ENCODE data around the gene PBX3.
"Not testable (repeated sequence)": the region's sequence is repeated elsewhere in the genome, so short reads cannot be mapped to it uniquely, and the experiment has no call there.

Gene PBX3

GRCh38 chr9:125778538-125779219 is 31.5 kb downstream of the PBX3 start:
- DNase-seq, result not testable (repeated sequence)

DNA sequence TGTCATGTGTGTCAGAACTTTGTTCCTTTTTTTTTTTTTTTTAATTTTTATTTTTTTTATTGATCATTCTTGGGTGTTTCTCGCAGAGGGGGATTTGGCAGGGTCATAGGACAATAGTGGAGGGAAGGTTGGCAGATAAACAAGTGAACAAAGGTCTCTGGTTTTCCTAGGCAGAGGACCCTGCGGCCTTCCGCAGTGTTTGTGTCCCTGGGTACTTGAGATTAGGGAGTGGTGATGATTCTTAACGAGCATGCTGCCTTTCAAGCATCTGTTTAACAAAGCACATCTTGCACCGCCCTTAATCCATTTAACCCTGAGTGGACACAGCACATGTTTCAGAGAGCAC is 32.0 kb downstream of the PBX3 start:
- not testable (repeated sequence) for DNase-seq

DNA sequence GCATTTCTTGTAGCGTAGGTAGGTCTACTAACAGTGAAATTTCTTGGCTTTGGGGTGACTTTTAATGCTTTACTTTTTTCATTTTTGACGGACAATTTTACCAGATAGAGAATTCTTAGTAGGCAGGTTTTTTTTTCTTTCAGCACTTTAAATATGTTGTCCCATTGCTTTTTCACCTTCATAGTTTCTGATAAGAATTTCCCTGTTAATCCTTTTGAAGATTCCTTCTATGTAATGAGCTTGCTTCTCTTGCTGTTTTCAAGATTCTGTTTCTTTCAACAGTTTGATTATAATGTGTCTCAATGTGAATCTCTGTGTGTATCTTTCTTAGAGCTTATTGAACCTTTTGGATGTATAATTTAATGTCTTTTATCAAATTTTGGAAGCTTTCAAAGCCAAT is 35.5 kb downstream of the PBX3 start:
- no peak for DNase-seq

- no peak for DNase-seq
Observed at GRCh38 chr9:125784286-125785049, 37.3 kb downstream of the PBX3 start.

GRCh38 chr9:125785248-125785751 is 38.1 kb downstream of the PBX3 start:
- no peak for DNase-seq

GRCh38 chr9:125787715-125788114 is 40.5 kb downstream of the PBX3 start:
- DNase-seq, result no peak

DNA sequence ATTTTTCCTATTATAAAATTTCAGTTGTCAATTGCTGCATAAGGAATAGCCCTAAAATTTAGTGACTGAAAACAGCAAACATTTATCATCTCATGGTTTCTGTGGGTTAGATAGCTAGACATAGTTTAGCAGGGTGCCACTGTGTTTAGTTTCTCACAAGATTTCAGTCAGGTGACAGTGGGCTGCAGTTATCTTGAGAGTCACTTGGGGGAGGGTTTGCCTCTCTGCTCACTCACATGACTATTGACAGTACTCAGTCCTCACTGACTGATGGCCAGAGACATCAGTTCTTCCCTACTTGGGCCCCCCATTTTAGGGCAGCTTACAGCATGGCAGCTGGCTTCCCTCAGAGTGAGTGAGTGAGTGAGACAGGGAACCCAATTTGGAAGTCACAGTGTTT is 42.0 kb downstream of the PBX3 start:
- DNase-seq, result no peak

- DNase-seq, result no peak
Observed at GRCh38 chr9:125794708-125795107, 47.5 kb downstream of the PBX3 start.

GRCh38 chr9:125795970-125796596 is 48.9 kb downstream of the PBX3 start:
- DNase-seq, result no peak

DNA sequence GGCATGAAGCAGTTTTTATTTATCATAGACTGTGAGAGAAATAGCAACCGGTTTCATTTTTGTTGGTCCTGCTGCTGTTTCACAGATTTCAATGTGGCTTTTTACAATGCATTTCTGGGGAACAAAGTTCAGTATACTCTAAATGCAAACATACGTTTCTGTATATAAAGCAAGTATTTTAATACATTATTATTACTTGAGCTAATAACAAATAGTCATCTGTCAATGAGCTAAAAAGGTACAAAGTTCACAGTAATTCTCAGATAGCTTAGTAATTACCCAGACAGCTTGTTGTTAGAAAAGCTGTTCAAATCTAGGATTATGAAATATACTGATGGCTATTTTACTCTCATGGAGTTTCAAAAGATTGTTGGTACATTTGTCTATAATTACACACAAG is 50.8 kb downstream of the PBX3 start:
- DNase-seq, result no peak

GRCh38 chr9:125803526-125803925 is 56.4 kb downstream of the PBX3 start:
- no peak for DNase-seq

DNA sequence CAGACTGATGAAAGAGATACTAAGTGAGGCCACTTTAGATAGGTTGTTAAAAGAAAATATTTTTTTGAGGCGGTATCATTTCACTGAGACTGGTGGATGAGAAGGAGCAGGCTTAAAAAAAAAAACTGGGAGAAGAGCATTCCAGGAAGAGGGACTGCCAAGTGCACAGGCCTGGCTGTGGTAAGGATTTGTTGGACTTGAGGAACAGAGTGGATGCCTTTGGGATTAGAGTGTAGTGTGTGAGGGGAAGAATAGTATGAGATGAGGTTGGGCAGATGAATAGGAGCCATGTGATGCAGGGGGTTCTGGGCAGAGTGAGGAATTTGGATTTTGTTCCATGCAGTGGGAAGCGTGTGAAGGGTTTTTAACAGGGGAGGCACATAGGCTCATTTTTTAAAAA is 57.9 kb downstream of the PBX3 start:
- no peak for DNase-seq

- DNase-seq, result no peak
Observed at GRCh38 chr9:125805586-125805985, 58.4 kb downstream of the PBX3 start.

DNA sequence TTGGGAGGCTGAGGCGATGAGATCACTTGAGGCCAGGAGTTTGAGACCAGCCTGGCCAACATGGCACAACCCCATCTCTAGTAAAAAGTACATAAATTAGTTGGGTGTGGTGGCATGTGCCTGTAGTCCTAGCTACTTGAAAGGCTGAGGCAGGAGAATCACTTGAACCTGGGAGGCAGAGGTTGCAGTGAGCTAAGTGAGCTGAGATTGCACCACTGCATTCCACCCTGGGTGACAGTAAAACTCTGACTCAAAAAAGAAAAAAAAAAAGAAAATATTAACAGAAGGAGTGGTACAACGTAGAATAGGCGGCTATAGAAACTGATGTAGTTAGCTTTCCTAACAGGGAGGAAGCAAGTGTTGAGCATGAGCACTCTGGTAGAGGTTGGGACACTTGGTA is 59.9 kb downstream of the PBX3 start:
- DNase-seq, result no peak

DNA sequence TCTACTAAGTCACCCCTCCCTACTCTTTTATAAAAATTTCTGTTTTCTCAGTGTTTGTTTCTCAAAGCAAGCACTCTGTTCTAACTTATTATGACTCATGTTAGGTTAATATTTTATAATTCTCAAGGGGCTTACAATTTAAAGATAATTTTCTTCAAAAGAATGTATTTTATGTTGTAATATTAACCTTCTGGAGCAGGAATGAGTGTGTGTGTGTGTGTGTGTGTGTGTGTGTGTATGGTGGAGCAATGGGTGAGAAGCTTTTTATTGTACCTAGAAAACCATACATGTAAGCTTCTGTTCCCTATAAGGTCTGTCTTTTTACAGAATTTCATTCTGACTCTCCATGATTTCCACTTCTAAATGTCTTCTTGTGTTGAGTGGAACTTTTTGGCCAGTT is 63.0 kb downstream of the PBX3 start:
- no peak for DNase-seq

GRCh38 chr9:125811002-125811401 is 63.8 kb downstream of the PBX3 start:
- no peak for DNase-seq

GRCh38 chr9:125812403-125812802 is 65.2 kb downstream of the PBX3 start:
- DNase-seq, result no peak

DNA sequence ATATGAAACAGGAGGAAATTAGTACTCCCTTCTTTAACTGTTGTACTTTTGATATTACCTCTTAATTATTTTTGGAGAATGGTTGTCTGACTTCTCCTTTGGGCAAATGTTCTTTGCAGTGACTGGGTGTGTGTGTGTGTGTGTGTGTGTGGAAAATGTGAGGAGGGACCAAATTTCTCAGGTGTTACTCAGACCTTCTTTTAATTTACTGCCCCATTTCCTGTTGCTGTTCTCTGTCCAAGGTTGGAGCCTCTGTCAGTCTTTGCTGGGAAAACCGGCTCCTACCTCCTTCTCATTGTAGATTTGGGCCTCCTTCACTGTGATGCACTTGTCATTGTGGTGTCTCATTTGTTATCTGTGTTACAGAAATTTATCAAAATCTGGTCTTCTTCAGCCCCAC is 68.4 kb downstream of the PBX3 start:
- no peak for DNase-seq

GRCh38 chr9:125816321-125816720 is 69.1 kb downstream of the PBX3 start:
- no peak for DNase-seq

- DNase-seq, result no peak
Observed at GRCh38 chr9:125820100-125820804, 73.1 kb downstream of the PBX3 start.

- DNase-seq, result no peak
Observed at GRCh38 chr9:125821078-125821477, 73.9 kb downstream of the PBX3 start.

GRCh38 chr9:125822160-125822559 is 75.0 kb downstream of the PBX3 start:
- no peak for DNase-seq

GRCh38 chr9:125822902-125823301 is 75.7 kb downstream of the PBX3 start:
- no peak for DNase-seq
